Putamen (tissue), 1 donor: Measurements from ENCODE around the gene GADD45A.
A peak's percentile ranks its signal among the peaks of the same experiment; 100 is the strongest.

Experiments used
- DNase-seq: peaks from one replicate; pipeline ENCODE4 v3.0.0-alpha.2; 2016; ENCODE audit warnings: low spot score

The GADD45A gene

GRCh38 chr1:67668660-67669059, 16.3 kb upstream of the GADD45A start:
- no peak for DNase-seq

GRCh38 chr1:67672260-67672803, 12.7 kb upstream of the GADD45A start:
- DNase-seq = no peak

- DNase-seq = no peak
Measured at GRCh38 chr1:67673468-67674201, 11.4 kb upstream of the GADD45A start.

- no peak for DNase-seq
Measured at GRCh38 chr1:67674260-67675011, 10.6 kb upstream of the GADD45A start.

- DNase-seq = no peak
Measured at GRCh38 chr1:67675800-67676199, 9.2 kb upstream of the GADD45A start.

- no peak for DNase-seq
Measured at GRCh38 chr1:67676287-67676686, 8.7 kb upstream of the GADD45A start.

- no peak for DNase-seq
Measured at GRCh38 chr1:67676946-67677345, 8.1 kb upstream of the GADD45A start.

- no peak for DNase-seq
Measured at GRCh38 chr1:67677408-67677807, 7.6 kb upstream of the GADD45A start.

GRCh38 chr1:67677930-67678329, 7.1 kb upstream of the GADD45A start:
- no peak for DNase-seq

GRCh38 chr1:67679691-67680090, 5.3 kb upstream of the GADD45A start:
- no peak for DNase-seq

GRCh38 chr1:67680486-67680885, 4.5 kb upstream of the GADD45A start:
- DNase-seq = no peak

- DNase-seq = no peak
Measured at GRCh38 chr1:67682659-67683197, 2.3 kb upstream of the GADD45A start.

GRCh38 chr1:67683316-67683715, 1.7 kb upstream of the GADD45A start:
- DNase-seq = no peak

GRCh38 chr1:67683766-67684525, 1.1 kb upstream of the GADD45A start:
- peak; percentile 39 for DNase-seq

GRCh38 chr1:67684526-67685066, 405 bp upstream of the GADD45A start:
- DNase-seq = peak; percentile 48

- DNase-seq = no peak
Measured at GRCh38 chr1:67685558-67686266, 711 bp downstream of the GADD45A start.

GRCh38 chr1:67686267-67687197, 1.5 kb downstream of the GADD45A start:
- peak; percentile 80 for DNase-seq

- DNase-seq = no peak
Measured at GRCh38 chr1:67687198-67687545, 2.2 kb downstream of the GADD45A start.

- DNase-seq = no peak
Measured at GRCh38 chr1:67687649-67688048, 2.6 kb downstream of the GADD45A start.

GRCh38 chr1:67688526-67689219, 3.7 kb downstream of the GADD45A start:
- no peak for DNase-seq
